Body of pancreas (tissue), 4 donors: ENCODE measurements around the gene TBL1Y.

Source experiments
- POLR2A ChIP-seq, 3 donors: fragments of 450-650 bp; IDR thresholded peaks; one replicate each; pipeline ENCODE4 v1.6.1; 2016; ENCODE audit warnings: antibody characterized with exemption in 3 of 3, mild to moderate bottlenecking in 2 of 3
- TF ChIP-seq, protein P1 (sequence below), 7 experiments: fragments of 450-650 bp in 4 of 7; fragments of 200-600 bp in 3 of 7; sonication (generic) in 3 of 7; IDR thresholded peaks; one replicate each; pipeline ENCODE4 v1.5.1; 2016 to 2019; ENCODE audit warnings: antibody characterized with exemption in 7 of 7

DNA sequence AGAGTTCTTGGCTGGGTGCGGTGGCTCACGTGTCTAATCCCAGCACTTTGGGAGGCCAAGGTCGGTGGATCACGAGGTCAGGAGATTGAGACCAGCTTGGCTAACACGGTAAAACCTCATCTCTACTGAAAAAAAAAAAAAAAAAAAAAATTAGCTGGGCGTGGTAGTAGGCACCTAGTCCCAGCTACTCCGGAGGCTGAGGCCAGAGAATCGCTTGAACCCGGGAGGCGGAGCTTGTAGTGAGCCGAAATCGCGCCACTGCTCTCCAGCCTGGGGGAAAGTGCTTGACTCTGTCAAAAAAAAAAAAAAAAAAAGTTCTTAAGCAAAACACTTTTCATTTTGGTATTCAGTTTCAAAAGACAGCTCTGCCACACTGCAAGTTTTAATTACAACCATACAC, 37.9 kb downstream of the TBL1Y start:
- TF ChIP-seq, protein P1, sequence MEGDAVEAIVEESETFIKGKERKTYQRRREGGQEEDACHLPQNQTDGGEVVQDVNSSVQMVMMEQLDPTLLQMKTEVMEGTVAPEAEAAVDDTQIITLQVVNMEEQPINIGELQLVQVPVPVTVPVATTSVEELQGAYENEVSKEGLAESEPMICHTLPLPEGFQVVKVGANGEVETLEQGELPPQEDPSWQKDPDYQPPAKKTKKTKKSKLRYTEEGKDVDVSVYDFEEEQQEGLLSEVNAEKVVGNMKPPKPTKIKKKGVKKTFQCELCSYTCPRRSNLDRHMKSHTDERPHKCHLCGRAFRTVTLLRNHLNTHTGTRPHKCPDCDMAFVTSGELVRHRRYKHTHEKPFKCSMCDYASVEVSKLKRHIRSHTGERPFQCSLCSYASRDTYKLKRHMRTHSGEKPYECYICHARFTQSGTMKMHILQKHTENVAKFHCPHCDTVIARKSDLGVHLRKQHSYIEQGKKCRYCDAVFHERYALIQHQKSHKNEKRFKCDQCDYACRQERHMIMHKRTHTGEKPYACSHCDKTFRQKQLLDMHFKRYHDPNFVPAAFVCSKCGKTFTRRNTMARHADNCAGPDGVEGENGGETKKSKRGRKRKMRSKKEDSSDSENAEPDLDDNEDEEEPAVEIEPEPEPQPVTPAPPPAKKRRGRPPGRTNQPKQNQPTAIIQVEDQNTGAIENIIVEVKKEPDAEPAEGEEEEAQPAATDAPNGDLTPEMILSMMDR (IDR thresholded peaks at IDR 0.05) = no peak
- TF ChIP-seq POLR2A (IDR thresholded peaks at IDR 0.05) = no peak
